Activated naive CD4-positive, alpha-beta T cell (primary cell): ENCODE data around the gene COMMD2.

ENCODE experiments used
- DNase-seq, 4 experiments: peaks; one replicate each; lab custom pipeline; 2025; lab: John Stamatoyannopoulos, UW

The COMMD2 gene

GRCh38 chr3:149752051-149752787 lies at the start of gene COMMD2:
TSS of gene COMMD2 (minus strand) at chr3:149752489. CDS start at chr3:149752444, 45 bp downstream.
- peak; percentile 43 to 56 (median 47) for DNase-seq

- DNase-seq: no peak
These were observed 49.4 kb upstream of the COMMD2 start for GRCh38 chr3:149801639-149802038.

GRCh38 chr3:149801195-149801594 lies 48.9 kb upstream of the COMMD2 start:
- no peak for DNase-seq

GRCh38 chr3:149800693-149801092 lies 48.4 kb upstream of the COMMD2 start:
- DNase-seq: no peak

GRCh38 chr3:149796026-149796425 lies 43.7 kb upstream of the COMMD2 start:
- no peak for DNase-seq

GRCh38 chr3:149792452-149793270 lies 40.4 kb upstream of the COMMD2 start, which contains the start of gene ANKUB1:
TSS of gene ANKUB1 (minus strand) at chr3:149792554. CDS start at chr3:149792366, 188 bp downstream.
- no peak for DNase-seq

- no peak for DNase-seq
These were observed 38.4 kb upstream of the COMMD2 start for GRCh38 chr3:149790698-149791097.

- DNase-seq: no peak
These were observed 38.0 kb upstream of the COMMD2 start for GRCh38 chr3:149790268-149790667.

- DNase-seq: no peak
These were observed 31.9 kb upstream of the COMMD2 start for GRCh38 chr3:149784064-149784704.

GRCh38 chr3:149783576-149783975 lies 31.3 kb upstream of the COMMD2 start:
- DNase-seq: no peak

- no peak for DNase-seq
These were observed 29.5 kb upstream of the COMMD2 start for GRCh38 chr3:149781741-149782140.

GRCh38 chr3:149781211-149781610 lies 28.9 kb upstream of the COMMD2 start:
- no peak for DNase-seq

GRCh38 chr3:149777414-149778214 lies 25.3 kb upstream of the COMMD2 start:
- no peak for DNase-seq

- no peak for DNase-seq
These were observed 23.9 kb upstream of the COMMD2 start for GRCh38 chr3:149776170-149776569.

- DNase-seq: no peak
These were observed 20.6 kb upstream of the COMMD2 start for GRCh38 chr3:149772861-149773260.

- DNase-seq: no peak
These were observed 19.5 kb upstream of the COMMD2 start for GRCh38 chr3:149771652-149772271.

- DNase-seq: no peak
These were observed 18.0 kb upstream of the COMMD2 start for GRCh38 chr3:149770246-149770645.

- DNase-seq: no peak
These were observed 16.4 kb upstream of the COMMD2 start for GRCh38 chr3:149768704-149769103.

GRCh38 chr3:149767720-149768119 lies 15.4 kb upstream of the COMMD2 start:
- DNase-seq: no peak

GRCh38 chr3:149765762-149766334 lies 13.6 kb upstream of the COMMD2 start:
- DNase-seq: no peak

GRCh38 chr3:149764302-149764701 lies 12.0 kb upstream of the COMMD2 start:
- no peak for DNase-seq
